Glomerular visceral epithelial cell (primary cell): Measurements from ENCODE around the gene NKAP.
"Not testable (repeated sequence)": the region's sequence is repeated elsewhere in the genome, so short reads cannot be mapped to it uniquely, and the experiment has no call there.

Experiments
- DNase-seq: peaks from one replicate; pipeline ENCODE4 v3.0.0-alpha.2; 2016; ENCODE audit errors: extremely low spot score

NKAP gene

GRCh38 chrX:119943185-119943988 lies at the start of gene NKAP:
Gene NKAP (minus strand): TSS chrX:119943751. CDS start chrX:119943605, 146 bp downstream.
- peak; percentile 91 for DNase-seq

- DNase-seq = no peak
Observed at GRCh38 chrX:119991005-119991787, 47.6 kb upstream of the NKAP start.

- no peak for DNase-seq
Observed at GRCh38 chrX:119990556-119991004, 47.0 kb upstream of the NKAP start.

GRCh38 chrX:119989905-119990555 lies 46.5 kb upstream of the NKAP start:
- DNase-seq = no peak

DNA sequence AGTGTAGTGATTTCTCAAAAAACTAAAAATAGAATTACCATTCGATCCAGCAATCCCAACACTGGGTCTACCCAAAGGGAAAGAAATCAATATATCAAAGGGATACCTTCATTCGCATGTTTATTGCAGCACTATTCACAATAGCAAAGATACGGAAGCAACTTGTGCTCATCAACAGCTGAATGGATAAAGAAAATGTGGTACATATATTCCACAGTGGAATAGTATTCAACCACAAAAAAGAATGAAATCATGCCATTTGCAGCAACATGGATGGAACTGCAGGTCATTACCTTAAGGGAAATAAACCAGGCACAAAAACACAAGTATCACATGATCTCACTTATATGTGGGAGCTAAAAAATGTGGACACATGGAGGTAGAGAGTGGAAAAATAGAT lies 42.7 kb upstream of the NKAP start:
- no peak for DNase-seq

DNA sequence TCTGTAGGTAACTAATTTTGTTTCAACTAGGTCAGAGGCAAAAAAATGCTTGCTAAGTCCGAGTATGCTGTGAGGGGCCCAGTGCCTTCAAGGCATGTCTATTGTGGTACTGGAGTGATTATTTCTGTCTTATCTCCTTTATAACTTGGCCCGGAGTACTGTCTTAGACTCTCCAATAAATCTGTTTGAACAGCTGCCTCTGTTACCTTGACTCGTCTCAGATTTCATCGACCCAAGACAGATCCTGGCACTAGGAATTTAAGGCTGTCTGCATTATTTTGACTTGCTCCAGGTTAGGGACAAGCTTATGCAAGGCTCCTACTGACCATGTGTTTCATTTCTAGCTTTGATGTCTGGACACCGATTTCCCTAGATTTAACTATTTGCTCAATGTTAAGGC lies 41.1 kb upstream of the NKAP start:
- no peak for DNase-seq

DNA sequence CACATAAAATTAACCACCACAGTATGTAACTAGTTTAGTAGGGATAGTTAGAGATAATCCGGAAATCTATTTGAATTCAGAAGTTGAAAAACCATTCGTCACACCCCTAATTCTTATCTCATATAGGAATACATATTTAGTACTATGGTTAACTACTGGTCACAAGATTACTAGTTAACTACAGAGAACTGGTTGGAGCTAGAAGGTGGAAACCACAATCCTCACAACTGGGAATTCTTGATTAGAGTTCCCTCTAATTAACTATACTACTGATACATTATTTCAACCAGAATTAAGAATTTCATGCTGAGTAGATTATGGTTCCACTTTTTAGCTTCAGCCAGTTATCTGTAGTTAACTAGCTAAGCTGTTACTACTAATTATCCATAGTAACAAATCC lies 39.9 kb upstream of the NKAP start:
- DNase-seq = no peak

DNA sequence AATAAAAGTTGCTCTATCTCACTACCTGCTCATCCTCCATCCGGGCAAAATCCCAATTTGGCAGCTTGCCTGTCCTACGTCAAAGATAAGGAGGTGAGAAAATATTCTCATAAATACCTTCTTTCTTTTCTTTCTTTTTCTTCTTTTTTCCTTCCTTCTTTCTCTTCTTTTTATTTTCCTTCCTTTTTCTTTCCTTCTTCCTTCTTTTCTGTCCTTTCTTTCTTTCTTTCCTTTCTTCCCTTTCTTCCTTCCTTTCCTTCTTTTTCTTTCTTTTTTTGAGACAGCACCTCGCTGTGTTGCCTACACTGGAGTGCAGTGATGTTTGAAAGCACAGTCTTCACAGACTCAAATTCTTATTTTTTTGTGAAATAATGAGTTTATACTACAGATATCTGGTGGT lies 38.6 kb upstream of the NKAP start:
- DNase-seq = no peak

GRCh38 chrX:119981286-119982070 lies 37.9 kb upstream of the NKAP start:
- peak; percentile 8 for DNase-seq

GRCh38 chrX:119977172-119977571 lies 33.6 kb upstream of the NKAP start:
- DNase-seq = not testable (repeated sequence)

GRCh38 chrX:119971184-119971583 lies 27.6 kb upstream of the NKAP start:
- DNase-seq = no peak

DNA sequence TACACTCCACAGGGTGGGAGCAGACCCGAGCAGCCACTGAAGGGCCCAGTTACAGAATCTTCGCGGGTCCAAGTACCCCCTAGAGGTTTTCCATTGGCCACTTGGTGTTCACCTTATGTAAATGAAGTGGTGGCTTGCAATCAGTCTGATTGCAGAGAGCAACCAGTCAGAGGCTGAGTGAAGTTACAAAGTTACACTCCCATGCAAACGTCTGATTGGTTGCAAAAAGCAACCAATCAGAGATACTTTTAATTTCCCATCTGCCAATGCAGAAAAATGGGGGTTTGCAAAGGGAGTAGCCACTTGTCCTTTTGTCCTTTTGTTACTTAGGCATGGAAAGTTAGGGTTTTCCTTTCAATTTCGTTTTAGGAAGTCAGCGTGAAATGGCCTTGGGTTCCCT lies 27.0 kb upstream of the NKAP start:
- DNase-seq = no peak

- not testable (repeated sequence) for DNase-seq
Observed at GRCh38 chrX:119966837-119967236, 23.3 kb upstream of the NKAP start.

DNA sequence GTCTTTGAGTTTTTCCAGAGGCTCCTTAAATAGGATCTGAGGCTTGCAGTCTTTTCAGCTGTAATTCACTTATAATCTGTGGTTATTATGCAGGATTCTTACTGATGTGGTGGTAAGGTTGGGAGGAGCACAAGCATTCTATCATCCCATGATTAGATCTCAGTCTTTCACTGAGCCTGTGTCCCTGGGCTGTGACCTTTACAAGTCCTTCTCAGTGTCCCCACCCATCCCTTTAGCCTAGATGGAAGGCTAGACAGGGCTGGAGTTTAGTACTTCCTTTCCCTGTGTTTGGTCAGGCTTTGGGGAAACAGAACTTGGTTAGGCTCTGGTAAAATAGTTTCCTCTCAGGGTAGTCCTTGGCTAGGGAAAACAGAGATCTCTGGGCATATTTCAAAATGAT lies 17.1 kb upstream of the NKAP start:
- no peak for DNase-seq

DNA sequence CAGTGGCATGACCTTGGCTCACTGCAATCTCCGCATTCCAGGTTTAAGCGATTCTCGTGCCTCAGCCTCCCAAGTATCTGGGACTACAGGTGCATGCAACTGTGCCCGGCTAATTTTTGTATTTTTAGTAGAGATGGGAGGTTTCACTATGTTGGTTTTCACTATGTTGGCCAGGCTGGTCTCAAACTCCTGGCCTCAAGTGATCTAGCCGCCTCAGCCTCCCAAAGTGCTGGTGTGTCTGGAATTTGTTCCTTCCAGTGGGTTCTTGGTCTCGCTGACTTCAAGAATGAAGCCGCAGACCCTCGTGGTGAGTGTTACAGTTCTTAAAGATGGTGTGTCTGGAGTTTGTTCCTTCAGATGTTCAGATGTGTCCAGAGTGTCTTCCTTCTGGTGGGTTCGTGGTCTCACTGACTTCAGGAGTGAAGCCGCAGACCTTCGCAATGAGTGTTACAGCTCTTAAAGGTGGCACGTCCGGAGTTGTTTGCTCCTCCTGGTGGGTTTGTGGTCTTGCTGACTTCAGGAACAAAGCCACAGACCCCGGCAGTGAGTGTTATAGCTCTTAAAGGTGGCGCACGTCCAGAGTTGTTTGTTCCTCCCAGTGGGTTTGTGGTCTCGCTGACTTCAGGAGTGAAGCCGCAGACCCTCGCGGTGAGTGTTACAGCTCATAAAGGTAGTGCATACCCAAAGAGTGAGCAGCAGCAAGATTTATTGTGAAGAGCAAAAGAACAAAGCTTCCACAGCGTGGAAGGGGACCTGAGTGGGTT lies 12.4 kb upstream of the NKAP start:
- not testable (repeated sequence) for DNase-seq

DNA sequence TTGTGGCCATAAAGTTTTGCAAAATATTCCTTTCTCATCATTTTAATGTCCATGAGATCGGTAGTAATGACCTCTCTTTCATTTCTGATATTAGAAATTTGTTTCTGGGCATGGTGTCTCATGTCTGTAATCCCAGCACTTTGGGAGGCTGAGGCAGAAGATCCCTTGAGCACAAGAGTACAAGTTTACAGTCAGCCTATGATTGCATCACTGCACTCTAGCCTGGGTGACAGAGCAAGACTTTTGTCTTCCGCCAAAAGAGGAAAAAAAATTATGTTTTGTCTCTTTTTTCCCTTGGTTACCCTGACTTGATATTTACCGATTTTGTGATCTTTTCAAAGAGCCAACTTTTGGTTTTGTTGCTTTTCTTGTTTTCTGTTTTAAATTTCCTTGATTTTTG lies 10.8 kb upstream of the NKAP start:
- no peak for DNase-seq

DNA sequence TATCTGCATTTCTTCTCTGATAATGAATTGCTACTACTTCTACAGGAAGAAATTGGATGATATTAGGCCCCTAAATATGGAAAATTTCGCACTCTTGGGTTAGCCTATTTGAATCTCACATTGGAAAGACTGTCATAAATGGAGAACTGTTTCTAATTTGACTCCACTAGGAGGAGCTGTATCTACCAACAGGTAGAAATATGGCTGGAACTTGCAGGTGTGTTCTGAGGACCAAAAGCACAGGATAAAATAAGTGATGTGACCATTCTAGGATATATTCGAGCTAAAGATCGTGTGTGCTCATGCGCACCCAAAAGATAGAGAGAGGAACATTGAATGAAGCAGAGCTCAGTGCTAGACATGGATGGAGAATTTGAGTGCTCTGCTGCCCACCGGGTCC lies 4.8 kb upstream of the NKAP start:
- no peak for DNase-seq

DNA sequence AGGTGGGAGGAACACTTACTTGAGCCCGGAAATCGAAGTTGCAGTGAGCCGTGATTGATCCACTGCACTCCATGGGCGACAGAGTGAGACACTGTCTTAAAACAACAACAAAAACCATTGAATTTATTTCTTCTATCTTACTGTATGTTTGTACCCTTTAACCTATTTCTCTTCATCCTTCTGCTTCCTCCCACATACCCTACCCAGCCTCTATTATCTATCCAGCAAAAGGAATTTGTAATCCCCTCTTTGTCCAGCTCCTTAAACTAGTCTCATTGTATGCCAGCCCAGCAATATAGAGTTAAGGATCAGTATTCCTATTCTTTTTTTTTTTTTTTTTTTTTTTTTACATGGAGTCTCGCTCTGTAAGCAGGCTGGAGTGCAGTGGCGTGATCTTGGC lies 1.9 kb upstream of the NKAP start:
- DNase-seq = no peak

- no peak for DNase-seq
Observed at GRCh38 chrX:119942831-119943184, 743 bp downstream of the NKAP start.

GRCh38 chrX:119942173-119942819 lies 1.3 kb downstream of the NKAP start:
- no peak for DNase-seq

GRCh38 chrX:119941336-119941735 lies 2.2 kb downstream of the NKAP start:
- DNase-seq = no peak
